SK-N-SH (cell line): ENCODE data around the gene MACIR. TPM values are rescaled to one million over a fixed set of nuclear protein-coding genes. Genes with fewer than 3 reads are reported as not detected.

Source experiments
- CTCF ChIA-PET: fragments of 300-600, 350-600 bp; formaldehyde crosslinking; extraction: SDS; loops from one replicate; lab custom pipeline; 2021; lab: Yijun Ruan, JAX
- POLR2A ChIA-PET: fragments of 350-600 bp; sonication (Branson Sonifier 250); formaldehyde crosslinking; extraction: SDS; loops from one replicate; lab custom pipeline; 2020; ENCODE audit warnings: antibody characterized with exemption, inconsistent platforms; lab: Yijun Ruan, JAX
- DNase-seq: peaks from one replicate; pipeline ENCODE4 v3.0.0; 2012
- H2AFZ ChIP-seq: fragments of 200-600 bp; sonication (generic); 2 replicates; pipeline ENCODE4 v1.8.1; 2016; ENCODE audit warnings: antibody characterized with exemption, mild to moderate bottlenecking, low read depth
- H3F3A ChIP-seq: fragments of 200-600 bp; sonication (generic); replicated peaks from 2 replicates; pipeline ENCODE3; 2016; ENCODE audit warnings: antibody characterized with exemption, mild to moderate bottlenecking; ENCODE audit not compliant: insufficient read depth
- H3K27ac ChIP-seq, 2 experiments: fragments of 200-500 bp in 1 of 2; fragments of 200-600 bp in 1 of 2; sonication (Bioruptor generic) in 1 of 2; sonication (generic), shearing (Covaris generic) in 1 of 2; 2 replicates each; pipeline versions ENCODE4 v1.5.1 to v1.6.1; 2014 to 2016; ENCODE audit warnings: low read depth in 2 of 2, inconsistent platforms in 1 of 2, low read length in 1 of 2, mild to moderate bottlenecking in 1 of 2, mixed read lengths in 1 of 2
- H3K27me3 ChIP-seq: fragments of 200-600 bp; sonication (generic), shearing (Covaris generic); 2 replicates; pipeline ENCODE4 v1.6.1; 2016; ENCODE audit warnings: mixed run types; ENCODE audit not compliant: insufficient read depth
- H3K36me3 ChIP-seq, 2 experiments: fragments of 200-500 bp in 1 of 2; fragments of 200-600 bp in 1 of 2; sonication (Bioruptor generic) in 1 of 2; sonication (generic) in 1 of 2; replicated peaks in 1 of 2; 2 replicates each; pipeline versions ENCODE3 to v1.5.1; 2014 to 2016; ENCODE audit warnings: low read length in 1 of 2, mild to moderate bottlenecking in 1 of 2; ENCODE audit not compliant: insufficient read depth in 2 of 2, control insufficient read depth in 1 of 2
- H3K4me1 ChIP-seq, 2 experiments: fragments of 200-500 bp in 1 of 2; fragments of 200-600 bp in 1 of 2; sonication (Bioruptor generic) in 1 of 2; sonication (generic), shearing (Covaris generic) in 1 of 2; 2 replicates each; pipeline versions ENCODE4 v1.5.1 to v1.6.1; 2014 to 2016; ENCODE audit warnings: low read depth in 1 of 2, low read length in 1 of 2, mixed run types in 1 of 2; ENCODE audit not compliant: insufficient read depth in 2 of 2, control insufficient read depth in 1 of 2
- H3K4me2 ChIP-seq: fragments of 200-600 bp; sonication (generic), shearing (Covaris generic); 2 replicates; pipeline ENCODE4 v1.6.1; 2017; ENCODE audit warnings: mixed run types
- H3K4me3 ChIP-seq, 2 experiments: fragments of 200-500 bp in 1 of 2; fragments of 200-600 bp in 1 of 2; sonication (Bioruptor generic) in 1 of 2; sonication (generic), shearing (Covaris generic) in 1 of 2; 2 replicates each; pipeline versions ENCODE4 v1.5.1 to v1.8.1; 2014 to 2016; ENCODE audit warnings: low read depth in 2 of 2, inconsistent platforms in 1 of 2, low read length in 1 of 2, mild to moderate bottlenecking in 1 of 2, mixed read lengths in 1 of 2, moderate library complexity in 1 of 2
- H3K79me2 ChIP-seq: fragments of 200-600 bp; sonication (generic); 2 replicates; pipeline ENCODE4 v1.8.1; 2017; ENCODE audit warnings: mild to moderate bottlenecking; ENCODE audit not compliant: insufficient read depth
- H3K9ac ChIP-seq: fragments of 200-600 bp; sonication (generic); 2 replicates; pipeline ENCODE4 v1.6.1; 2017; ENCODE audit warnings: mixed run types
- H3K9me2 ChIP-seq: fragments of 200-600 bp; sonication (generic); 2 replicates; pipeline ENCODE4 v1.6.1; 2017; ENCODE audit warnings: mixed run types
- H3K9me3 ChIP-seq: fragments of 200-600 bp; sonication (generic); 2 replicates; pipeline ENCODE4 v1.6.1; 2017; ENCODE audit warnings: mixed run types, mild to moderate bottlenecking, moderate library complexity
- H4K20me1 ChIP-seq: fragments of 200-600 bp; sonication (generic); 2 replicates; pipeline ENCODE4 v1.6.1; 2017; ENCODE audit warnings: mild to moderate bottlenecking, mixed run types; ENCODE audit not compliant: insufficient read depth
- CHD2 ChIP-seq: fragments of 150-350 bp; IDR thresholded peaks from 2 replicates; pipeline ENCODE4 v1.6.1; 2018; ENCODE audit warnings: low read length; ENCODE audit not compliant: partially characterized antibody
- EZH2phosphoT487 ChIP-seq: fragments of 200-600 bp; sonication (generic); IDR thresholded peaks from 2 replicates; pipeline ENCODE4 v1.6.1; 2017; ENCODE audit warnings: low read depth, mixed run types, mild to moderate bottlenecking, antibody characterized with exemption, moderate library complexity, borderline replicate concordance
- FOXJ3 ChIP-seq: sonication (generic); formaldehyde crosslinking; IDR thresholded peaks from 2 replicates; pipeline ENCODE4 v1.5.1; 2020; ENCODE audit warnings: mild to moderate bottlenecking, missing genetic modification reagents
- GABPA ChIP-seq: IDR thresholded peaks from 2 replicates; pipeline ENCODE4 v1.4.0; 2012; ENCODE audit warnings: low read depth, mild to moderate bottlenecking
- MXI1 ChIP-seq: IDR thresholded peaks from 2 replicates; pipeline ENCODE4 v1.6.1; 2012; ENCODE audit warnings: mild to moderate bottlenecking, low read depth, low read length, improper control_type of control experiment
- POLR2AphosphoS5 ChIP-seq: IDR thresholded peaks from 2 replicates; pipeline ENCODE4 v1.6.1; 2012; ENCODE audit warnings: low read depth, low read length
- RAD21 ChIP-seq: IDR thresholded peaks from 2 replicates; pipeline ENCODE4 v1.6.1; 2012; ENCODE audit warnings: mild to moderate bottlenecking, low read length
- SMC3 ChIP-seq: IDR thresholded peaks from 2 replicates; pipeline ENCODE4 v1.6.1; 2012; ENCODE audit warnings: low read depth, low read length, improper control_type of control experiment
- TAF1 ChIP-seq: IDR thresholded peaks from 2 replicates; pipeline ENCODE4 v1.6.1; 2012; ENCODE audit warnings: low read depth, mild to moderate bottlenecking, low read length, moderate library complexity, borderline replicate concordance
- TCF12 ChIP-seq: IDR thresholded peaks from 2 replicates; pipeline ENCODE4 v1.4.0; 2012
- TEAD4 ChIP-seq: IDR thresholded peaks from 2 replicates; pipeline ENCODE4 v1.4.0; 2012; ENCODE audit warnings: mild to moderate bottlenecking, borderline replicate concordance; ENCODE audit not compliant: insufficient read depth
- YY1 ChIP-seq: IDR thresholded peaks from 2 replicates; pipeline ENCODE4 v1.4.0; 2012; ENCODE audit warnings: low read depth, mild to moderate bottlenecking
- WGBS: methylation state at CpG from one replicate; pipeline ENCODE4 v1.1.6; 2017; ENCODE audit warnings: low lambda C conversion rate; 5-methylcytosine and 5-hydroxymethylcytosine counted together
- polyA plus RNA-seq, 3 experiments: library from polyadenylated mRNA; depleted of rRNA; stranded (reverse); fragments of >200 nt; gene quantifications; 2 replicates each; pipeline ENCODE4 v1.2.3, GENCODE V29; 2012
- TF ChIP-seq, protein P1 (sequence below): fragments of 200-600 bp; sonication (generic); IDR thresholded peaks from 2 replicates; pipeline ENCODE4 v1.6.1; 2017; ENCODE audit warnings: antibody characterized with exemption, mild to moderate bottlenecking, moderate library complexity
- TF ChIP-seq, protein P2 (sequence below): fragments of 150-350 bp; IDR thresholded peaks from 2 replicates; pipeline ENCODE4 v1.6.1; 2017; ENCODE audit warnings: antibody characterized with exemption, low read length, low read depth, borderline replicate concordance
- TF ChIP-seq, protein P3 (sequence below): IDR thresholded peaks from 2 replicates; pipeline ENCODE4 v1.6.1; 2012; ENCODE audit warnings: mild to moderate bottlenecking, low read depth, low read length, moderate library complexity
- TF ChIP-seq, protein P4 (sequence below): fragments of 150-350 bp; IDR thresholded peaks from 2 replicates; pipeline ENCODE4 v1.6.1; 2016; ENCODE audit warnings: mild to moderate bottlenecking, low read depth, low read length

MACIR gene
- polyA plus RNA-seq, 1 of the 3 experiments (the other 2 are of a cell fraction), result 24.7 TPM

DNA sequence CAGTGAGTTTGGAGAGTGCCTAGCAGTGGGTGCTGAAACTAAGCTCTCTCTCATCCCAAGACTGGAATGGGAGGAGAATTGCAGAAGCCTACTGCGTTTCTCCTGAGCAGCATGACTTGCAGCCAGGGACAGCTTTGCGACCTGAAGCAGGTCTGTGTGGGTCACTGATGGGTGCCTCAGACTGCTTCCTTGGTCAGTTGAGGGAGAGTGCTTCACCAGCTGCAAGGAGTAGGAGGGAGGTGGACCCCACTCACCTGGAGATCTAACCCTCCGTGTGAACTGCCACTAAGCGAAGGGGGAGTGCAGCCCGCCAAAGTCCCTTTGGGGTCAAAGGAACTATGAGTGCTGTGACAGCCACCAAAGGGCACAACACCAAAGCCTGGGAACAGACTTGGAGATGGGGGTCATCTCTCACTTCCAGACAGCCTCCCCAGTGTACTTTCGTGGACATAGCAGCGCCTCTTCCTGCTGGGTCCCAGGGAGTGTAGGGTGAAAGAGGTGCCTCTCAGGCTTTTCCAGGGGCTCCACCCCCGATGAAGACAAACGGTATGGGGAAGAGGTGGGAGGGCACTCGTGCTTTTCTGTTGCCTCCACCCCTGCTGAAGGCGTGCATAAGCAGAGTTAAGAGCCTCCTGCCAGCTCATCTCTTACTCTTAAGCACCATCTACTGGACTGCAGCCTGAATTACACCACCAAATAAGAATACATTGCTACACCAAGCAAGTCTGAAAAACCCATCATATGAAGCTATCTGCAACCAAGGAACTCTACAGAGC, 34.3 kb upstream of the MACIR start:
- no peak overlapping the region for H3K27ac ChIP-seq
- POLR2A ChIA-PET, result interaction anchor here (0.7 kb wide), 1 partner anchor 104 kb away, joined by 3 read pairs; the partner anchor contains the start of genes GIN1 and PPIP5K2
- no peaks in the 10 kb centered on the region for H3K4me1 ChIP-seq
- no peaks in the 10 kb centered on the region for H3K9me3 ChIP-seq
- H3K4me2 ChIP-seq, result no peak overlapping the region
- 0 out of 4 replicates have a peak overlapping the region, but pooled peaks of 1 of the 2 experiments have one; percentile 3 for H3K4me3 ChIP-seq
- 59% methylated on average over 10 of the region's 11 CpGs for WGBS
- no peak overlapping the region for H3K9ac ChIP-seq
- H3F3A ChIP-seq, result no peaks in the 10 kb centered on the region
- no peaks in the 10 kb centered on the region for H3K79me2 ChIP-seq
- no peaks in the 10 kb centered on the region for H3K27me3 ChIP-seq
- CTCF ChIA-PET, result interaction anchor here (0.7 to 2.4 kb wide), 29 partner anchors 8 to 694 kb away, joined by 3 to 19 read pairs (median 4); partner anchors contain the start of genes GIN1 and PPIP5K2
- no peak overlapping the region for H2AFZ ChIP-seq
- no peaks in the 10 kb centered on the region for H4K20me1 ChIP-seq
- H3K9me2 ChIP-seq, result no peaks in the 10 kb centered on the region
- TF ChIP-seq TAF1, result no peak
- TF ChIP-seq SMC3, result peak; percentile 60
- TF ChIP-seq, protein P1, sequence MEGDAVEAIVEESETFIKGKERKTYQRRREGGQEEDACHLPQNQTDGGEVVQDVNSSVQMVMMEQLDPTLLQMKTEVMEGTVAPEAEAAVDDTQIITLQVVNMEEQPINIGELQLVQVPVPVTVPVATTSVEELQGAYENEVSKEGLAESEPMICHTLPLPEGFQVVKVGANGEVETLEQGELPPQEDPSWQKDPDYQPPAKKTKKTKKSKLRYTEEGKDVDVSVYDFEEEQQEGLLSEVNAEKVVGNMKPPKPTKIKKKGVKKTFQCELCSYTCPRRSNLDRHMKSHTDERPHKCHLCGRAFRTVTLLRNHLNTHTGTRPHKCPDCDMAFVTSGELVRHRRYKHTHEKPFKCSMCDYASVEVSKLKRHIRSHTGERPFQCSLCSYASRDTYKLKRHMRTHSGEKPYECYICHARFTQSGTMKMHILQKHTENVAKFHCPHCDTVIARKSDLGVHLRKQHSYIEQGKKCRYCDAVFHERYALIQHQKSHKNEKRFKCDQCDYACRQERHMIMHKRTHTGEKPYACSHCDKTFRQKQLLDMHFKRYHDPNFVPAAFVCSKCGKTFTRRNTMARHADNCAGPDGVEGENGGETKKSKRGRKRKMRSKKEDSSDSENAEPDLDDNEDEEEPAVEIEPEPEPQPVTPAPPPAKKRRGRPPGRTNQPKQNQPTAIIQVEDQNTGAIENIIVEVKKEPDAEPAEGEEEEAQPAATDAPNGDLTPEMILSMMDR, result peak; percentile 65
- TF ChIP-seq RAD21, result peak; percentile 80
- no peak for TF ChIP-seq CHD2
- peak; percentile 45 for DNase-seq
- no peaks in the 10 kb centered on the region for H3K36me3 ChIP-seq

DNA sequence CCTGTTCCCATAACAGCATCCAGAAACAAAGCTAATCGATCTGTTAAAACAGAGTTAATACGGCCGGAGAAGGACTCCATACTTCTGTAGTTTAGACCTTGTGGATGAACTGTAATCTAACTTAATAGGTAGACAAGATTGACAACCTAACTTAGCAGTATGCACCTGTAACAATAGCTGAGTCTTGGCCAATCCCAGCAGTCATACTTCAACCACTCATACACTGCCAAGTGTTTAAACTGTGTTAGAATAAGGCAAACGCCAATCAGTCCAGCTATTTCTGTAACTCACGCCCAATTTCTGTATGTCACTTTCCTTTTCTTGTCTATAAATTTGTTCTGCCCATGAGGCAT, 33.7 kb upstream of the MACIR start:
- H4K20me1 ChIP-seq, result no peaks in the 10 kb centered on the region
- H3K9me3 ChIP-seq, result no peaks in the 10 kb centered on the region
- H3K4me2 ChIP-seq, result no peak overlapping the region
- no peak for DNase-seq
- CTCF ChIA-PET, result interaction anchor here (0.7 to 2.4 kb wide), 24 partner anchors 8 to 694 kb away, joined by 3 to 19 read pairs (median 4); partner anchors contain the start of genes GIN1 and PPIP5K2
- no peak overlapping the region for H2AFZ ChIP-seq
- 77% methylated on average over 5 of the region's 5 CpGs for WGBS
- H3K9me2 ChIP-seq, result no peaks in the 10 kb centered on the region
- H3F3A ChIP-seq, result no peaks in the 10 kb centered on the region
- H3K27me3 ChIP-seq, result no peaks in the 10 kb centered on the region
- 0 out of 4 replicates have a peak overlapping the region, but pooled peaks of 1 of the 2 experiments have one; percentile 3 for H3K4me3 ChIP-seq
- H3K9ac ChIP-seq, result no peak overlapping the region
- no peaks in the 10 kb centered on the region for H3K79me2 ChIP-seq
- no peak overlapping the region for H3K27ac ChIP-seq
- POLR2A ChIA-PET, result interaction anchor here (0.7 kb wide), 1 partner anchor 105 kb away, joined by 3 read pairs; the partner anchor contains the start of genes GIN1 and PPIP5K2
- no peaks in the 10 kb centered on the region for H3K36me3 ChIP-seq
- no peaks in the 10 kb centered on the region for H3K4me1 ChIP-seq
- no peak for TF ChIP-seq MXI1
- no peak for TF ChIP-seq TCF12
- TF ChIP-seq EZH2phosphoT487, result no peak
- no peak for TF ChIP-seq TEAD4
- no peak for TF ChIP-seq FOXJ3
- TF ChIP-seq YY1, result no peak
- TF ChIP-seq, protein P2, sequence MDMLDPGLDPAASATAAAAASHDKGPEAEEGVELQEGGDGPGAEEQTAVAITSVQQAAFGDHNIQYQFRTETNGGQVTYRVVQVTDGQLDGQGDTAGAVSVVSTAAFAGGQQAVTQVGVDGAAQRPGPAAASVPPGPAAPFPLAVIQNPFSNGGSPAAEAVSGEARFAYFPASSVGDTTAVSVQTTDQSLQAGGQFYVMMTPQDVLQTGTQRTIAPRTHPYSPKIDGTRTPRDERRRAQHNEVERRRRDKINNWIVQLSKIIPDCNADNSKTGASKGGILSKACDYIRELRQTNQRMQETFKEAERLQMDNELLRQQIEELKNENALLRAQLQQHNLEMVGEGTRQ, result no peak
- TF ChIP-seq, protein P3, sequence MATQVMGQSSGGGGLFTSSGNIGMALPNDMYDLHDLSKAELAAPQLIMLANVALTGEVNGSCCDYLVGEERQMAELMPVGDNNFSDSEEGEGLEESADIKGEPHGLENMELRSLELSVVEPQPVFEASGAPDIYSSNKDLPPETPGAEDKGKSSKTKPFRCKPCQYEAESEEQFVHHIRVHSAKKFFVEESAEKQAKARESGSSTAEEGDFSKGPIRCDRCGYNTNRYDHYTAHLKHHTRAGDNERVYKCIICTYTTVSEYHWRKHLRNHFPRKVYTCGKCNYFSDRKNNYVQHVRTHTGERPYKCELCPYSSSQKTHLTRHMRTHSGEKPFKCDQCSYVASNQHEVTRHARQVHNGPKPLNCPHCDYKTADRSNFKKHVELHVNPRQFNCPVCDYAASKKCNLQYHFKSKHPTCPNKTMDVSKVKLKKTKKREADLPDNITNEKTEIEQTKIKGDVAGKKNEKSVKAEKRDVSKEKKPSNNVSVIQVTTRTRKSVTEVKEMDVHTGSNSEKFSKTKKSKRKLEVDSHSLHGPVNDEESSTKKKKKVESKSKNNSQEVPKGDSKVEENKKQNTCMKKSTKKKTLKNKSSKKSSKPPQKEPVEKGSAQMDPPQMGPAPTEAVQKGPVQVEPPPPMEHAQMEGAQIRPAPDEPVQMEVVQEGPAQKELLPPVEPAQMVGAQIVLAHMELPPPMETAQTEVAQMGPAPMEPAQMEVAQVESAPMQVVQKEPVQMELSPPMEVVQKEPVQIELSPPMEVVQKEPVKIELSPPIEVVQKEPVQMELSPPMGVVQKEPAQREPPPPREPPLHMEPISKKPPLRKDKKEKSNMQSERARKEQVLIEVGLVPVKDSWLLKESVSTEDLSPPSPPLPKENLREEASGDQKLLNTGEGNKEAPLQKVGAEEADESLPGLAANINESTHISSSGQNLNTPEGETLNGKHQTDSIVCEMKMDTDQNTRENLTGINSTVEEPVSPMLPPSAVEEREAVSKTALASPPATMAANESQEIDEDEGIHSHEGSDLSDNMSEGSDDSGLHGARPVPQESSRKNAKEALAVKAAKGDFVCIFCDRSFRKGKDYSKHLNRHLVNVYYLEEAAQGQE, result no peak
- no peak for TF ChIP-seq POLR2AphosphoS5
- no peak for TF ChIP-seq SMC3
- TF ChIP-seq GABPA, result no peak
- TF ChIP-seq, protein P4, sequence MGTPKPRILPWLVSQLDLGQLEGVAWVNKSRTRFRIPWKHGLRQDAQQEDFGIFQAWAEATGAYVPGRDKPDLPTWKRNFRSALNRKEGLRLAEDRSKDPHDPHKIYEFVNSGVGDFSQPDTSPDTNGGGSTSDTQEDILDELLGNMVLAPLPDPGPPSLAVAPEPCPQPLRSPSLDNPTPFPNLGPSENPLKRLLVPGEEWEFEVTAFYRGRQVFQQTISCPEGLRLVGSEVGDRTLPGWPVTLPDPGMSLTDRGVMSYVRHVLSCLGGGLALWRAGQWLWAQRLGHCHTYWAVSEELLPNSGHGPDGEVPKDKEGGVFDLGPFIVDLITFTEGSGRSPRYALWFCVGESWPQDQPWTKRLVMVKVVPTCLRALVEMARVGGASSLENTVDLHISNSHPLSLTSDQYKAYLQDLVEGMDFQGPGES, result no peak
- TF ChIP-seq TAF1, result no peak
